Osteocyte (in vitro differentiated cells): ENCODE data around the gene FUBP3. TPM values are rescaled to one million over a fixed set of nuclear protein-coding genes. Genes with fewer than 3 reads are reported as not detected.

Source experiments
- DNase-seq: peaks from one replicate; pipeline ENCODE4 v3.0.0; 2021; ENCODE audit warnings: mixed read lengths; ENCODE audit not compliant: unreplicated experiment; ENCODE audit errors: extremely low spot score
- H3K27ac Mint-ChIP-seq: one replicate; pipeline ENCODE4 v1.8.0; 2021; ENCODE audit warnings: mild to moderate bottlenecking, mixed read lengths; ENCODE audit not compliant: unreplicated experiment
- H3K27me3 Mint-ChIP-seq: one replicate; pipeline ENCODE4 v1.8.0; 2021; ENCODE audit warnings: mixed read lengths; ENCODE audit not compliant: unreplicated experiment
- H3K36me3 Mint-ChIP-seq: one replicate; pipeline ENCODE4 v1.8.0; 2021; ENCODE audit warnings: mixed read lengths; ENCODE audit not compliant: unreplicated experiment
- H3K4me1 Mint-ChIP-seq: one replicate; pipeline ENCODE4 v1.8.0; 2021; ENCODE audit warnings: mixed read lengths; ENCODE audit not compliant: unreplicated experiment
- H3K4me3 Mint-ChIP-seq: one replicate; pipeline ENCODE4 v1.8.0; 2021; ENCODE audit warnings: mild to moderate bottlenecking, moderate library complexity, mixed read lengths; ENCODE audit not compliant: unreplicated experiment
- H3K9me3 Mint-ChIP-seq: one replicate; pipeline ENCODE4 v1.8.0; 2021; ENCODE audit warnings: mixed read lengths; ENCODE audit not compliant: unreplicated experiment
- CTCF ChIP-seq: fragments of 200-600 bp; sonication (generic); IDR thresholded peaks from 2 replicates; pipeline ENCODE4 v1.5.0; 2021; ENCODE audit warnings: antibody characterized with exemption, mild to moderate bottlenecking, moderate library complexity
- total RNA-seq: library from RNA; stranded (reverse); gene quantifications from 2 replicates; pipeline ENCODE4 v1.2.1, GENCODE V29; 2021

FUBP3 gene
- total RNA-seq, 1 donor from 2014 or later = 72.7 TPM

- peaks cover 7% of the 10 kb centered on the region for H3K4me1 Mint-ChIP-seq
- H3K27me3 Mint-ChIP-seq = no peaks in the 10 kb centered on the region
- DNase-seq = no peak
- H3K9me3 Mint-ChIP-seq = no peaks in the 10 kb centered on the region
- TF ChIP-seq CTCF = no peak
- H3K36me3 Mint-ChIP-seq = peaks cover 2% of the 10 kb centered on the region
- no peak overlapping the region for H3K4me3 Mint-ChIP-seq
- H3K27ac Mint-ChIP-seq = no peak overlapping the region
These were observed 10.4 kb downstream of the FUBP3 start for GRCh38 chr9:130589754-130590153.

GRCh38 chr9:130590305-130590704 is 10.9 kb downstream of the FUBP3 start:
- no peak overlapping the region for H3K27ac Mint-ChIP-seq
- TF ChIP-seq CTCF = no peak
- peaks cover 7% of the 10 kb centered on the region for H3K4me1 Mint-ChIP-seq
- H3K9me3 Mint-ChIP-seq = no peaks in the 10 kb centered on the region
- H3K27me3 Mint-ChIP-seq = no peaks in the 10 kb centered on the region
- DNase-seq = no peak
- H3K36me3 Mint-ChIP-seq = peaks cover 3% of the 10 kb centered on the region
- no peak overlapping the region for H3K4me3 Mint-ChIP-seq

GRCh38 chr9:130593020-130593419 is 13.6 kb downstream of the FUBP3 start:
- H3K36me3 Mint-ChIP-seq = peaks cover 17% of the 10 kb centered on the region
- DNase-seq = no peak
- peaks cover 17% of the 10 kb centered on the region for H3K4me1 Mint-ChIP-seq
- H3K27ac Mint-ChIP-seq = no peak overlapping the region
- no peaks in the 10 kb centered on the region for H3K9me3 Mint-ChIP-seq
- no peak overlapping the region for H3K4me3 Mint-ChIP-seq
- no peak for TF ChIP-seq CTCF
- H3K27me3 Mint-ChIP-seq = no peaks in the 10 kb centered on the region

- Mint-ChIP-seq H3K4me3 (no peak overlapping the region), H3K9me3 (no peaks in the 10 kb centered on the region), H3K4me1 (peaks cover 17% of the 10 kb centered on the region), H3K27ac (no peak overlapping the region), H3K27me3 (no peaks in the 10 kb centered on the region), H3K36me3 (peaks cover 31% of the 10 kb centered on the region)
- DNase-seq = no peak
- TF ChIP-seq CTCF = no peak
These were observed 17.9 kb downstream of the FUBP3 start for GRCh38 chr9:130597228-130597627.

GRCh38 chr9:130598188-130598587 is 18.8 kb downstream of the FUBP3 start:
- Mint-ChIP-seq H3K4me1 (peaks cover 12% of the 10 kb centered on the region), H3K36me3 (peaks cover 33% of the 10 kb centered on the region), H3K27me3 (no peaks in the 10 kb centered on the region), H3K27ac (no peak overlapping the region), H3K4me3 (no peak overlapping the region), H3K9me3 (no peaks in the 10 kb centered on the region)
- TF ChIP-seq CTCF = no peak
- no peak for DNase-seq
